ENCODE measurements around the gene IRX5.

DNA sequence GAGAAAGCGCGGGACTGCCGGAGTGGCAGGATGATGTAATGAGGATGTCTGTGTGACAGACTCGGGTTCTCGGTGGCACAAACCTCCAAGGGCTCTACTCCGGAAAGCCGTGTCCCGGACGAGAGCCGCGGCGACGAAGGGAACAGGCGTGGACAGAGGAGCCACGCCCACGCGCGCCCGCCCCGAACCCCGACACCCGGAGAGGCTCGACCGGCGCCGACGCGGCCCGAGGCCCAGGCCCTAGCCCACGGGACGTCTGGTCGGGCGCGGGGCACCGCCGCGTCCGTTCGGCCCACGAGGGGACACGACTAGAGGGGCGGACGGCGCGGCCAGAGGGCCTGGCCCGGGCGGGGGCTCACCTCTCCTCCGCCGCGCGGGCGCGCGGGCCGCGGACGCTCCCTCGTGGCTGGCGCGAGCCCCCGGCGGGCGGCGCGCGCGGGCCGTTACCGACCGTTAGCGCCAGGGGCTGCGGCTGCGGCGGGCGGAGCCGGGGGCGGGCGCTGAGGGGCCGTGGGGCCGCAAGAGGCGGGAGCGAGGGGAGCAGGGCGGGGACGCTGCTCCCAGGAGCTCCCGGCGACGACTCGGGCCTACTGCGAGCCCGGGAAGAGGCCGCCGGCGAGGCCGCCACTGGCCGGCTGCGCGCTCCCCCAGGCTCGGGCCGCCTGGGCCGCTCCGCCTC lies 2.1 kb upstream of the IRX5 start:
- no peak for TF ChIP-seq TARDBP (IDR thresholded peaks at IDR 0.05)
- TF ChIP-seq FOXM1 (IDR thresholded peaks at IDR 0.05; ENCODE audit: borderline replicate concordance), result peak; percentile 91; the same call in 1 of the 2 replicates
- TF ChIP-seq SP1 (IDR thresholded peaks at IDR 0.05), result no peak
